ENCODE measurements around the gene CATSPERD. TPM values are rescaled to one million over a fixed set of nuclear protein-coding genes. Genes with fewer than 3 reads are reported as not detected.

Gene CATSPERD
- total and polyA plus RNA-seq, 9 of the 15 experiments (the other 6 are each of a cell fraction or from before 2014, with no cell fraction given): not detected

DNA sequence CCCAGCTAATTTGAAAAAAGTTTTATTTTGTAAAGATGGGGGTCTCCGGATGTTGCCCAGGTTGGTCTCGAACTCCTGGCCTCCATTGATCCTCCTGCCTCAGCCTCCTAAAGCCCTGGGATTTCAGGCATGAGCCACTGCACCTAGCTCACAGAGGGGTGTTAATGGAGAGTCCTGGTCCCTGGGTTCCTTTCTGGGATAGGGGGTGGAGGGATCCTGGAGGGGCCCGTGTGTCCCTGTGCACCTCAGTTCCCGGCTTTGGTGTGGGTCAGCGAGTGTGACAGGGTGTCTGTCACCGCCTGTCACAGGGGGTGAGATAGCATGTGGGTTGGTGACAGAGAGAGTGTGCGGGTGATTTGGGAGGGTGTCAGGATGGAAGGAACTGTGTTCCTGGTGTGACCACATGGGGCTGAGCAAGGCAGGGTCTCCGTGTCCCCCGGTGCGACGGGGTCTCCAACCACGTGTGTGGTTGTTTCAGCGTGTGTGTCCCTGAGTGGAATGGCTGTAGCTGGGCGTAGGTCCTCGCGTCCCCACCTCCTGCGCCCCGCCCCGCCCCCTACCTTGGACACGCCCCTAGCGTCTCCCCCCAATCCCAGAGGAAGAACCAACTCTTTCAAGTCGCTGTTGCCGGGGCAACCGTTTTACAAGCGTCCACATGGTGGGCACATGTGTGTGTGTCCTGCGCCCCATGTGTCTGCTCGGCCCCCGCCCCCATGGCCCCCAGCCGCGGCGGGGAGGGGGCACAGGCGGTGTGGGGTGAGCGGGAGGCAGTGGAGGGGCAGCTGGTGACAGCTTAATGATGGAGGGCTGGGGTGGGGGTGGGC lies 81.6 kb downstream of the CATSPERD start (continued):
- TF ChIP-seq, protein P1, sequence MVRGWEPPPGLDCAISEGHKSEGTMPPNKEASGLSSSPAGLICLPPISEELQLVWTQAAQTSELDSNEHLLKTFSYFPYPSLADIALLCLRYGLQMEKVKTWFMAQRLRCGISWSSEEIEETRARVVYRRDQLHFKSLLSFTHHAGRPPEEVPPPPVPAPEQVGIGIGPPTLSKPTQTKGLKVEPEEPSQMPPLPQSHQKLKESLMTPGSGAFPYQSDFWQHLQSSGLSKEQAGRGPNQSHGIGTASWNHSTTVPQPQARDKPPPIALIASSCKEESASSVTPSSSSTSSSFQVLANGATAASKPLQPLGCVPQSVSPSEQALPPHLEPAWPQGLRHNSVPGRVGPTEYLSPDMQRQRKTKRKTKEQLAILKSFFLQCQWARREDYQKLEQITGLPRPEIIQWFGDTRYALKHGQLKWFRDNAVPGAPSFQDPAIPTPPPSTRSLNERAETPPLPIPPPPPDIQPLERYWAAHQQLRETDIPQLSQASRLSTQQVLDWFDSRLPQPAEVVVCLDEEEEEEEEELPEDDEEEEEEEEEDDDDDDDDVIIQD (CRISPR knock-in tag; IDR thresholded peaks at IDR 0.05): no peak
- TF ChIP-seq MCM2 (IDR thresholded peaks at IDR 0.05; ENCODE audit: low read depth) (no peak), CC2D1A (IDR thresholded peaks at IDR 0.05) (no peak), TEAD4 (IDR thresholded peaks at IDR 0.05; ENCODE audit: low read length) (no peak), TEAD4 (CRISPR knock-in tag; IDR thresholded peaks at IDR 0.05; ENCODE audit: borderline replicate concordance) (no peak), FOXK2 (conservative IDR thresholded peaks at IDR 0.05 in 1 of 2, IDR thresholded peaks at IDR 0.05 in 1 of 2; ENCODE audit: low read depth in 2 of 2) (no peak), JUND (IDR thresholded peaks at IDR 0.05; ENCODE audit: borderline replicate concordance, low read depth, low read length) (no peak), JUND (tag; IDR thresholded peaks at IDR 0.05; ENCODE audit: borderline replicate concordance, low read depth, low read length) (no peak), RFX1 (IDR thresholded peaks at IDR 0.05) (peak; percentile 89), ADNP (tag; IDR thresholded peaks at IDR 0.05) (no peak), POLR2A (conservative IDR thresholded peaks at IDR 0.05) (no peak), CSDE1 (IDR thresholded peaks at IDR 0.05) (no peak), ZNF589 (CRISPR knock-in tag; IDR thresholded peaks at IDR 0.05; ENCODE audit: low read depth) (no peak), NR1H2 (CRISPR knock-in tag; IDR thresholded peaks at IDR 0.05) (no peak), ZEB2 (IDR thresholded peaks at IDR 0.05) (no peak), MTF1 (CRISPR knock-in tag; IDR thresholded peaks at IDR 0.05; ENCODE audit: borderline replicate concordance) (no peak), BHLHE40 (IDR thresholded peaks at IDR 0.05; ENCODE audit: low read length) (0 out of 2 replicates have a peak, but pooled peaks have one; percentile 10), HSF4 (CRISPR knock-in tag; IDR thresholded peaks at IDR 0.05; ENCODE audit: borderline replicate concordance) (no peak)
- TF ChIP-seq, protein P2, sequence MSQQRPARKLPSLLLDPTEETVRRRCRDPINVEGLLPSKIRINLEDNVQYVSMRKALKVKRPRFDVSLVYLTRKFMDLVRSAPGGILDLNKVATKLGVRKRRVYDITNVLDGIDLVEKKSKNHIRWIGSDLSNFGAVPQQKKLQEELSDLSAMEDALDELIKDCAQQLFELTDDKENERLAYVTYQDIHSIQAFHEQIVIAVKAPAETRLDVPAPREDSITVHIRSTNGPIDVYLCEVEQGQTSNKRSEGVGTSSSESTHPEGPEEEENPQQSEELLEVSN (IDR thresholded peaks at IDR 0.05; ENCODE audit: borderline replicate concordance in 1 of 2, extremely low read depth in 1 of 2, insufficient read depth in 1 of 2, insufficient read length in 1 of 2, low read depth in 1 of 2, low read length in 1 of 2, poor library complexity in 1 of 2, severe bottlenecking in 1 of 2): peak in 1 of 2 experiments; percentile 20
- TF ChIP-seq, protein P3, sequence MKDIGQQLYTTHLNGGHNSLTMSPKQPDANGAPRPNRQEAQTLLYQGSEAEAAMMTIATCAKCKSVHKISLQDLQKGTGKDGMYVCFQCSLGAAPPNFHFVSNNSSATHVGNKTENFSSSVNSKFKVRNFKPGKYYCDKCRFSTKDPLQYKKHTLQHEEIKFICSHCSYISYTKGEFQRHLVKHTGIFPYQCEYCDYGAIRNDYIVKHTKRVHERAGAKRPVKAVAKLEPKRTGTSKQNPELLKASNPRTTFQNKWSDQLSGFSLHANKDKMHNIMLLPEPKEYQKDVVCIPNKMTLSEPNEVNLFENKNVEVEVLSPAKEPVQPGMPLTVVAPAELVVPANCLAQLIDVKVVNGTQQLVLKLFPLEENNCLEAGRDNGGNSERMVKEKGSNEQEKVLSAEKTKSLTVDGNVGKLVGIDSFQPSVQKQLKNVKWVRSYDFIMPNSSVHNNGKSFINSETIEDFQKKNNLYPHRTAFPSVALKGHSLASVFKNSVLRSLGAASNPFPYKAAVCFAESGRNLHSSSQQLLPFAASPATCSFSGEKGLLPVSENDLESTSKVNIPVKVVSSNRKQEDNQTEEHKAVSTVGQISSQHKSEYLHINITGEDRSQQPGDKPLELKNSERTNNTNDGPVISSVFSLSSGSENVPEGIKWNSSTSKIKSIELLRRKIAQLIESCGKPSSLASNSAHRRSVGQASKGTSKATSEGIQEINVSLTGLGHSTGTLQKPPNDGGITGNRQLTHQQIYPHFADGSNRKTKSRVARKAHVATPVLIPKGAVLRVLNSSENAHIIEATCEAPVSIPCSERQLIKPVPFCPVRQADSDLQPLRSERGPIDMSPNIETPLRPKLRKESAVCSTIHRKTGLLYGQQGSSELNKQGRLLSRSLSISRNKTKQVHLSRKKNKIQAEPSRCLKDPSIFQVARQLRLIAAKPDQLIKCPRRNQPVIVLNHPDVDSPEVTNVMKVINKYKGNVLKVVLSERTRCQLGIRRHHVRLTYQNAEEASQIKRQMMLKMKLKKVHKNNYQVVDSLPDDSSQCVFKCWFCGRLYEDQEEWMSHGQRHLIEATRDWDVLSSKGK (CRISPR knock-in tag; IDR thresholded peaks at IDR 0.05): no peak
- TF ChIP-seq, protein P4, sequence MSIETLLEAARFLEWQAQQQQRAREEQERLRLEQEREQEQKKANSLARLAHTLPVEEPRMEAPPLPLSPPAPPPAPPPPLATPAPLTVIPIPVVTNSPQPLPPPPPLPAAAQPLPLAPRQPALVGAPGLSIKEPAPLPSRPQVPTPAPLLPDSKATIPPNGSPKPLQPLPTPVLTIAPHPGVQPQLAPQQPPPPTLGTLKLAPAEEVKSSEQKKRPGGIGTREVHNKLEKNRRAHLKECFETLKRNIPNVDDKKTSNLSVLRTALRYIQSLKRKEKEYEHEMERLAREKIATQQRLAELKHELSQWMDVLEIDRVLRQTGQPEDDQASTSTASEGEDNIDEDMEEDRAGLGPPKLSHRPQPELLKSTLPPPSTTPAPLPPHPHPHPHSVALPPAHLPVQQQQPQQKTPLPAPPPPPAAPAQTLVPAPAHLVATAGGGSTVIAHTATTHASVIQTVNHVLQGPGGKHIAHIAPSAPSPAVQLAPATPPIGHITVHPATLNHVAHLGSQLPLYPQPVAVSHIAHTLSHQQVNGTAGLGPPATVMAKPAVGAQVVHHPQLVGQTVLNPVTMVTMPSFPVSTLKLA (conservative IDR thresholded peaks at IDR 0.05): peak; percentile 83 to 87

Measured in K562 (cell line).